Panc1 (cell line): ENCODE measurements around the gene MEIS2. TPM values are rescaled to one million over a fixed set of nuclear protein-coding genes. Genes with fewer than 3 reads are reported as not detected.

Source experiments
- ATAC-seq: fragments of 200-7000 bp; cut with Tn5 transposase; 2 replicates; pipeline ENCODE4 v1.9.1; 2020; ENCODE audit warnings: mild to moderate bottlenecking, moderate library complexity
- BruUV-seq: library from RNA; stranded (reverse); fragments of 400-500 nt; replicated peaks from 2 replicates; lab custom pipeline; 2021; lab: Mats Ljungman, UMichigan
- CTCF ChIA-PET: fragments of 300-600 bp; sonication (Branson Sonifier 250); formaldehyde crosslinking; loops from one replicate; lab custom pipeline; 2022; ENCODE audit warnings: antibody characterized with exemption; lab: Charles Lee
- POLR2A ChIA-PET: fragments of 300-600 bp; sonication (Branson Sonifier 250); formaldehyde crosslinking; loops from one replicate; lab custom pipeline; 2022; ENCODE audit warnings: antibody characterized with exemption; lab: Charles Lee
- DNase-seq: peaks from one replicate; pipeline ENCODE4 v3.0.0-alpha.2; 2010; ENCODE audit warnings: low read depth, low spot score
- H3K27ac ChIP-seq: 2 replicates; pipeline ENCODE4 v1.5.1; 2011; ENCODE audit warnings: mild to moderate bottlenecking, low read length, inconsistent platforms
- H3K27me3 ChIP-seq: fragments of 200-500 bp; sonication (Bioruptor generic); 2 replicates; pipeline ENCODE4 v1.6.0; 2014; ENCODE audit warnings: low read length, inconsistent platforms; ENCODE audit not compliant: control insufficient read depth, insufficient read depth
- H3K36me3 ChIP-seq: fragments of 200-500 bp; sonication (Bioruptor generic); 2 replicates; pipeline ENCODE4 v1.5.1; 2014; ENCODE audit warnings: inconsistent platforms, mild to moderate bottlenecking, low read length, moderate library complexity; ENCODE audit not compliant: control insufficient read depth, insufficient read depth
- H3K4me1 ChIP-seq: 2 replicates; pipeline ENCODE4 v1.5.1; 2011; ENCODE audit warnings: inconsistent platforms, mild to moderate bottlenecking, low read length, moderate library complexity; ENCODE audit not compliant: control insufficient read depth, insufficient read depth
- H3K4me3 ChIP-seq, 2 experiments: 2 replicates each; pipeline ENCODE4 v1.5.1; 2011 to 2012; ENCODE audit warnings: low read depth in 2 of 2, low read length in 2 of 2, mild to moderate bottlenecking in 2 of 2, inconsistent platforms in 1 of 2, moderate library complexity in 1 of 2
- H3K9me3 ChIP-seq: fragments of 200-500 bp; sonication (Bioruptor generic); 2 replicates; pipeline ENCODE4 v1.5.1; 2014; ENCODE audit warnings: low read depth, mild to moderate bottlenecking, inconsistent platforms, low read length, moderate library complexity; ENCODE audit not compliant: control insufficient read depth, insufficient read depth
- CTCF ChIP-seq: fragments of 450-650 bp; IDR thresholded peaks from 2 replicates; pipeline ENCODE4 v1.5.1; 2017; ENCODE audit warnings: mild to moderate bottlenecking
- POLR2AphosphoS5 ChIP-seq: IDR thresholded peaks from 2 replicates; pipeline ENCODE4 v1.6.1; 2012; ENCODE audit warnings: mild to moderate bottlenecking, low read depth, low read length, moderate library complexity
- REST ChIP-seq, 2 experiments: IDR thresholded peaks; 2 replicates each; pipeline ENCODE4 v1.6.1; 2011 to 2012; ENCODE audit warnings: low read depth in 2 of 2, control low read depth in 1 of 2, low read length in 1 of 2, mild to moderate bottlenecking in 1 of 2, moderate library complexity in 1 of 2; ENCODE audit not compliant: insufficient read depth in 1 of 2
- SIN3A ChIP-seq: IDR thresholded peaks from 2 replicates; pipeline ENCODE4 v1.6.1; 2012; ENCODE audit warnings: low read depth, mild to moderate bottlenecking, low read length, moderate library complexity, borderline replicate concordance; ENCODE audit not compliant: insufficient read depth
- TCF7L2 ChIP-seq: IDR thresholded peaks from 2 replicates; pipeline ENCODE4 v1.6.1; 2011; ENCODE audit warnings: mild to moderate bottlenecking, low read depth, low read length, inconsistent platforms
- in situ Hi-C: cut with HindIII; loops from 2 replicates; pipeline ENCODE4 v1.10.0; 2016; ENCODE audit warnings: low sequenced_read_pairs, low pct_unique_long_range_greater_than_20kb
- intact Hi-C: fragments of 100-400 bp; cut with micrococcal nuclease; formaldehyde crosslinking; loops from one replicate; pipeline ENCODE4 v1.10.0; 2022; ENCODE audit not compliant: unreplicated experiment
- total RNA-seq: library from RNA; stranded (reverse); gene quantifications from one replicate; pipeline ENCODE4 v1.2.1, GENCODE V29; 2021; ENCODE audit not compliant: unreplicated experiment

The MEIS2 gene
- total RNA-seq, 1 experiment from 2014 or later, result 9.3 TPM

- no peak for ATAC-seq
- DNase-seq, result no peak
- Histone ChIP-seq H3K27me3 (no peaks in the 10 kb centered on the region), H3K4me1 (no peaks in the 10 kb centered on the region), H3K27ac (no peak overlapping the region), H3K36me3 (no peaks in the 10 kb centered on the region), H3K4me3 (no peak overlapping the region), H3K9me3 (no peaks in the 10 kb centered on the region)
- in situ Hi-C loops, result no loop called here
- POLR2A ChIA-PET, result no interaction called here
- no TSS peak for BruUV-seq
- TF ChIP-seq REST (IDR thresholded peaks at IDR 0.05; ENCODE audit: insufficient read depth in 1 of 2, low read depth in 2 of 2, low read length in 1 of 2) (no peak), SIN3A (no peak), CTCF (no peak), TCF7L2 (no peak)
- intact Hi-C loops, result no loop called here
- CTCF ChIA-PET, result no interaction called here
Measured at GRCh38 chr15:36938764-36939163, 161.6 kb downstream of the MEIS2 start.

GRCh38 chr15:36938131-36938530 is 162.2 kb downstream of the MEIS2 start:
- DNase-seq (no peak), ATAC-seq (no peak)
- Histone ChIP-seq H3K4me3 (no peak overlapping the region), H3K4me1 (no peaks in the 10 kb centered on the region), H3K9me3 (no peaks in the 10 kb centered on the region), H3K27ac (no peak overlapping the region), H3K27me3 (no peaks in the 10 kb centered on the region), H3K36me3 (no peaks in the 10 kb centered on the region)
- CTCF ChIA-PET, result no interaction called here
- POLR2A ChIA-PET, result no interaction called here
- BruUV-seq, result no TSS peak
- TF ChIP-seq CTCF, result no peak
- no peak for TF ChIP-seq REST (IDR thresholded peaks at IDR 0.05; ENCODE audit: insufficient read depth in 1 of 2, low read depth in 2 of 2, low read length in 1 of 2)
- no peak for TF ChIP-seq SIN3A
- no peak for TF ChIP-seq TCF7L2
- no peak for TF ChIP-seq POLR2AphosphoS5
- in situ Hi-C loops (no loop called here), intact Hi-C loops (no loop called here)
